Nephron (organoid): ENCODE data around the gene MT1H.
A peak's percentile ranks its signal among the peaks of the same experiment; 100 is the strongest.
"Not testable (repeated sequence)": the region's sequence is repeated elsewhere in the genome, so short reads cannot be mapped to it uniquely, and the experiment has no call there.

Experiments
- H3K27ac Mint-ChIP-seq, 3 experiments: 2 replicates each; pipeline ENCODE4 v1.8.0; 2020; ENCODE audit warnings: mixed read lengths in 3 of 3, mild to moderate bottlenecking in 2 of 3, moderate library complexity in 1 of 3
- H3K27me3 Mint-ChIP-seq: 2 replicates; pipeline ENCODE4 v1.8.0; 2021; ENCODE audit warnings: low read depth, mild to moderate bottlenecking, moderate library complexity, mixed read lengths
- H3K36me3 Mint-ChIP-seq: 2 replicates; pipeline ENCODE4 v1.8.0; 2020; ENCODE audit warnings: low read depth, mixed read lengths
- H3K4me1 Mint-ChIP-seq: 2 replicates; pipeline ENCODE4 v1.8.0; 2020; ENCODE audit warnings: mixed read lengths
- H3K4me3 Mint-ChIP-seq, 3 experiments: 2 replicates each; pipeline ENCODE4 v1.8.0; 2020; ENCODE audit warnings: mild to moderate bottlenecking in 3 of 3, mixed read lengths in 3 of 3, moderate library complexity in 2 of 3
- H3K9me3 Mint-ChIP-seq: 2 replicates; pipeline ENCODE4 v1.8.0; 2020; ENCODE audit warnings: mixed read lengths
- TF ChIP-seq, protein P1 (sequence below), 3 experiments: fragments of 200-600 bp; sonication (generic); IDR thresholded peaks; one replicate each; pipeline ENCODE4 v1.5.0; 2021; ENCODE audit warnings: antibody characterized with exemption in 3 of 3; ENCODE audit not compliant: unreplicated experiment in 3 of 3

MT1H gene

DNA sequence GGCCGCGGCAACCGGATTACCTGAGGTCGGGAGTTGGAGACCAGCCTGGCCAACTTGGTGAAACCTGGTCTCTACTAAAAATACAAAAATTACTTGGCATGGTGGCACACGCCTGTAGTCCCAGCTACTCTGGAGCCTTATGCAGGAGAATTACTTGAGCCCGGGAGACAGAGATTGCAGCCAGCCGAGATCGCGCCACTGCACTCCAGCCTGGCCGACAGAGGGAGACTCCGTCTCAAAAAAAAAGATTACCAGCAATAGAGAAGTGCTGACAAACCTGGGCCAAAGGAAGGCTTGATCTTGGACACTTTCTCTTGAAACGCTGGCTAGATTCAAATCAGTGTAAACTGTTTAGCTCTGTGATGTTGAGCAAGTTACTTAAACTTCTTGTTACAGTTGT is 4.3 kb downstream of the MT1H start:
- Mint-ChIP-seq H3K27me3 (peaks cover 98% of the 10 kb centered on the region), H3K27ac (no peak overlapping the region), H3K4me3 (peak overlapping the region in 1 of 3 experiments; percentile 10), H3K36me3 (no peaks in the 10 kb centered on the region), H3K4me1 (peaks cover 14% of the 10 kb centered on the region), H3K9me3 (no peaks in the 10 kb centered on the region)
- TF ChIP-seq, protein P1, sequence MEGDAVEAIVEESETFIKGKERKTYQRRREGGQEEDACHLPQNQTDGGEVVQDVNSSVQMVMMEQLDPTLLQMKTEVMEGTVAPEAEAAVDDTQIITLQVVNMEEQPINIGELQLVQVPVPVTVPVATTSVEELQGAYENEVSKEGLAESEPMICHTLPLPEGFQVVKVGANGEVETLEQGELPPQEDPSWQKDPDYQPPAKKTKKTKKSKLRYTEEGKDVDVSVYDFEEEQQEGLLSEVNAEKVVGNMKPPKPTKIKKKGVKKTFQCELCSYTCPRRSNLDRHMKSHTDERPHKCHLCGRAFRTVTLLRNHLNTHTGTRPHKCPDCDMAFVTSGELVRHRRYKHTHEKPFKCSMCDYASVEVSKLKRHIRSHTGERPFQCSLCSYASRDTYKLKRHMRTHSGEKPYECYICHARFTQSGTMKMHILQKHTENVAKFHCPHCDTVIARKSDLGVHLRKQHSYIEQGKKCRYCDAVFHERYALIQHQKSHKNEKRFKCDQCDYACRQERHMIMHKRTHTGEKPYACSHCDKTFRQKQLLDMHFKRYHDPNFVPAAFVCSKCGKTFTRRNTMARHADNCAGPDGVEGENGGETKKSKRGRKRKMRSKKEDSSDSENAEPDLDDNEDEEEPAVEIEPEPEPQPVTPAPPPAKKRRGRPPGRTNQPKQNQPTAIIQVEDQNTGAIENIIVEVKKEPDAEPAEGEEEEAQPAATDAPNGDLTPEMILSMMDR (IDR thresholded peaks at IDR 0.05; ENCODE audit: unreplicated experiment in 3 of 3): peak; percentile 44 to 54 (median 52)

GRCh38 chr16:56674570-56674969 is 5.0 kb downstream of the MT1H start:
- Mint-ChIP-seq H3K4me1 (peaks cover 14% of the 10 kb centered on the region), H3K27me3 (peaks cover 97% of the 10 kb centered on the region)
- not testable (repeated sequence) for H3K9me3 Mint-ChIP-seq, H3K36me3 Mint-ChIP-seq, H3K27ac Mint-ChIP-seq, H3K4me3 Mint-ChIP-seq

DNA sequence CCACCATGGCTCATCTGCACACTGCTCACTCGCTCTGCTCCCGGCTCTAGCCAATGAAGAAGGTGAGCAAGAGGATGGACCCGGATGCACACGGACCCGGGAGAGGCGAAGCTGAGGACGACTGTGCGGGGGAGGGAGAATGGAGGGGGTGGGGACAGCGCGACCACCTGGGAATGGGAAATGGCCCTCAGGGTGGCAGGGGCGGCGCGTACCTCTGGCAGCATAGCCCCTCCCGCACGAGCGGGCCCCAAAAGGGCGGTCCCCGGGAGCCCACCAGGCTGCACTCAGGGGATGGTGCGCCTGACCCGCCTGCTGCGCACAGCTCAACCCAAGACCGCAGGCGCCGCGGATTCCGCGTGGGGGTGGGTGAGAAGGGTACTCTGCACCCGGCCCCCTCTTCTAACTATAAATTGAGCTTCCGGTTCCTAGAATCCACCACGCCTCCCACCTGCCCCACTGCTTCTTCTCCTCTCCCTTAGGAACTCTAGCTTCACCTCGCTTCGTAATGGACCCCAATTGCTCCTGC is 6.1 kb downstream of the MT1H start:
- H3K36me3 Mint-ChIP-seq: no peaks in the 10 kb centered on the region
- H3K4me1 Mint-ChIP-seq: peaks cover 14% of the 10 kb centered on the region
- peaks cover 92% of the 10 kb centered on the region for H3K27me3 Mint-ChIP-seq
- H3K27ac Mint-ChIP-seq: no peak overlapping the region
- TF ChIP-seq, protein P1 (IDR thresholded peaks at IDR 0.05; ENCODE audit: unreplicated experiment in 3 of 3): no peak
- H3K4me3 Mint-ChIP-seq: peak overlapping the region; percentile 65 to 79 (median 74)
- H3K9me3 Mint-ChIP-seq: no peaks in the 10 kb centered on the region

GRCh38 chr16:56677474-56677873 is 7.9 kb downstream of the MT1H start:
- Mint-ChIP-seq H3K9me3 (no peaks in the 10 kb centered on the region), H3K4me1 (peaks cover 20% of the 10 kb centered on the region), H3K36me3 (no peaks in the 10 kb centered on the region), H3K27ac (no peak overlapping the region), H3K4me3 (peak overlapping the region in 1 of 3 experiments; percentile 31), H3K27me3 (peaks cover 87% of the 10 kb centered on the region)
- TF ChIP-seq, protein P1 (IDR thresholded peaks at IDR 0.05; ENCODE audit: unreplicated experiment in 3 of 3): no peak

DNA sequence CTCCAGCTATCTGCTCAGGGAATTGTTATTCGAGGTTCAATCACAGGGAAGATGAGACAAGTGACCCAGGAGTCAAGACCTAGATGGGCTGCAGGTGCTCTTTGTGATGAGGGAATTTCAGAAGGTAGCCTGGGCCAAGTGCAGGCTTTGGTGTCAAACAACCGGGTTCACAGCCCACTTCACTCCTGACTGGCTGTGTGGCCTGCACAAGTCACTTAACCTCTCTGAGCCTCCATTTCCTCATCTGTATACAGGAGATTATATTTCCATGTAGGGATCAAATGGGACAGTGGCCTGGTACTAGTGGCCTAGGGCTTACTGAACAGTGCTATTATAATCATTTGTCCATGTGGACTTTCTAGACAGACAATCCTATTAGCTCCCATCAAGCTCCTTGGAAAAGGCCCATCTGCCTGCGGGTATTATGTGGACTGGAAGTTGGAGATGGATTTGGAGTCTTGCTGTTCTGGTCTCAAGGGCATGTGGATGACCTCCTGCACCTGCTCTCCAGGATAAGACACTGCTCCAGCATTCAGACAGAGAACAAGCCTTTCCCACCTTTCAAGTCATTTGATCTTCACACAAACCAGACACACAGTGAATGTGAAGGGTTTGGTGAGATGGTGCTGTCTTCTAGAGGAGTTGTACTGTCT is 9.6 kb downstream of the MT1H start:
- Mint-ChIP-seq H3K36me3 (no peaks in the 10 kb centered on the region), H3K4me3 (no peak overlapping the region), H3K4me1 (peaks cover 24% of the 10 kb centered on the region), H3K9me3 (no peaks in the 10 kb centered on the region), H3K27me3 (peaks cover 79% of the 10 kb centered on the region), H3K27ac (no peak overlapping the region)
- TF ChIP-seq, protein P1 (IDR thresholded peaks at IDR 0.05; ENCODE audit: unreplicated experiment in 3 of 3): no peak

DNA sequence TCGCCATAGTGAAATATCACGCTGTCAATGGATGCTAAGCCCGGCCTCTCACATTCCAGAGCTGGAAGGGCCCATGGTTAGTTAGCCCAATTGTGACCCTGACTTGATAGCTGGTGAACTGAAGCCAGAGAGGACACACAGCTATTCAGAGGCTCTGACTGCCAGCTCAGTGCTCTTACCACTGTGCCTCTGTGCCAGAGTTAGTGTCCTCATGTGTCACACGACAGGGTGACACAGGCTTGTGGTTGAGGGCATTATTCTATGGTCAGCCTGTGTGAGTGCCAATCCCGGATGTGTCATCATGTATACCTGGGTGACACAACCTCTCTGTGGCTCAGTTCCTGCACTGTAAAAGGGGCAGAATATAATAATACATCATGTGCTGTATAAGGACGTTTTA is 10.2 kb downstream of the MT1H start:
- TF ChIP-seq, protein P1 (IDR thresholded peaks at IDR 0.05; ENCODE audit: unreplicated experiment in 3 of 3): no peak
- Mint-ChIP-seq H3K27me3 (peaks cover 78% of the 10 kb centered on the region), H3K9me3 (peaks cover 2% of the 10 kb centered on the region), H3K4me3 (no peak overlapping the region), H3K27ac (no peak overlapping the region), H3K4me1 (peaks cover 24% of the 10 kb centered on the region), H3K36me3 (peaks cover 3% of the 10 kb centered on the region)
